H9 (cell line): ENCODE data around the gene RASSF7. TPM values are rescaled to one million over a fixed set of nuclear protein-coding genes. Genes with fewer than 3 reads are reported as not detected.

ENCODE experiments used
- DNase-seq: peaks from one replicate; pipeline ENCODE4 v3.0.0-alpha.2; 2017
- H2AFZ ChIP-seq: one replicate; pipeline ENCODE4 v1.6.1; 2013; ENCODE audit warnings: mild to moderate bottlenecking, low read length, control low read depth, moderate library complexity
- H2AK5ac ChIP-seq: 2 replicates; pipeline ENCODE4 v1.6.1; 2013; ENCODE audit warnings: low read length, control low read depth, mixed read lengths; ENCODE audit not compliant: insufficient read length
- H2BK120ac ChIP-seq: one replicate; pipeline ENCODE4 v1.6.1; 2013; ENCODE audit warnings: low read depth, mild to moderate bottlenecking, low read length, control low read depth, inconsistent platforms; ENCODE audit not compliant: poor library complexity, severe bottlenecking
- H2BK12ac ChIP-seq: 2 replicates; pipeline ENCODE4 v1.6.1; 2013; ENCODE audit warnings: low read length, control low read depth, mixed read lengths, low read depth; ENCODE audit not compliant: insufficient read length
- H2BK15ac ChIP-seq: 2 replicates; pipeline ENCODE4 v1.6.1; 2013; ENCODE audit warnings: low read depth, low read length, control low read depth
- H2BK20ac ChIP-seq: one replicate; pipeline ENCODE4 v1.6.1; 2013; ENCODE audit warnings: low read depth, mild to moderate bottlenecking, low read length, control low read depth, inconsistent platforms; ENCODE audit not compliant: poor library complexity, severe bottlenecking
- H2BK5ac ChIP-seq: 2 replicates; pipeline ENCODE4 v1.6.1; 2013; ENCODE audit warnings: low read length, control low read depth, mixed read lengths; ENCODE audit not compliant: insufficient read length
- H3K14ac ChIP-seq: 2 replicates; pipeline ENCODE4 v1.6.1; 2013; ENCODE audit warnings: low read length, control low read depth; ENCODE audit not compliant: insufficient read depth
- H3K18ac ChIP-seq: 2 replicates; pipeline ENCODE4 v1.6.1; 2013; ENCODE audit warnings: low read depth, mild to moderate bottlenecking, mixed read lengths, low read length, control low read depth; ENCODE audit not compliant: insufficient read length
- H3K23ac ChIP-seq: 2 replicates; pipeline ENCODE4 v1.6.1; 2013; ENCODE audit warnings: low read length, control low read depth, mixed read lengths, low read depth; ENCODE audit not compliant: insufficient read length
- H3K23me2 ChIP-seq: 2 replicates; pipeline ENCODE4 v1.6.1; 2013; ENCODE audit warnings: low read depth, mild to moderate bottlenecking, mixed read lengths, low read length, control low read depth; ENCODE audit not compliant: insufficient read length, poor library complexity, severe bottlenecking
- H3K27ac ChIP-seq: 2 replicates; pipeline ENCODE4 v1.5.1; 2013; ENCODE audit warnings: low read length, control low read depth, mixed read lengths, low read depth; ENCODE audit not compliant: insufficient read length
- H3K27me3 ChIP-seq: 2 replicates; pipeline ENCODE4 v1.6.1; 2013; ENCODE audit warnings: low read length, control low read depth, inconsistent platforms; ENCODE audit not compliant: insufficient read depth
- H3K4ac ChIP-seq: 2 replicates; pipeline ENCODE4 v1.6.1; 2013; ENCODE audit warnings: low read depth, mild to moderate bottlenecking, control low read depth, inconsistent platforms, low read length, moderate library complexity
- H3K4me1 ChIP-seq: 2 replicates; pipeline ENCODE4 v1.6.1; 2013; ENCODE audit warnings: low read length, control low read depth, inconsistent platforms; ENCODE audit not compliant: insufficient read depth
- H3K4me2 ChIP-seq: 2 replicates; pipeline ENCODE4 v1.6.1; 2013; ENCODE audit warnings: low read length, control low read depth, mixed read lengths; ENCODE audit not compliant: insufficient read length, insufficient read depth
- H3K56ac ChIP-seq: 2 replicates; pipeline ENCODE4 v1.6.1; 2013; ENCODE audit warnings: low read depth, mild to moderate bottlenecking, mixed read lengths, low read length, control low read depth; ENCODE audit not compliant: insufficient read length
- H3K79me1 ChIP-seq: 2 replicates; pipeline ENCODE4 v1.6.1; 2013; ENCODE audit warnings: low read depth, mild to moderate bottlenecking, moderate library complexity, low read length, control low read depth, inconsistent platforms; ENCODE audit not compliant: insufficient read depth, poor library complexity, severe bottlenecking
- H3K79me2 ChIP-seq: 2 replicates; pipeline ENCODE4 v1.6.1; 2013; ENCODE audit warnings: low read length, control low read depth, inconsistent platforms; ENCODE audit not compliant: insufficient read depth
- H3K9ac ChIP-seq: 2 replicates; pipeline ENCODE4 v1.6.1; 2013; ENCODE audit warnings: low read length, control low read depth, mixed read lengths; ENCODE audit not compliant: insufficient read length; ENCODE audit errors: extremely low read depth
- H3K9me3 ChIP-seq: one replicate; pipeline ENCODE4 v1.6.1; 2013; ENCODE audit warnings: low read depth, low read length, inconsistent platforms; ENCODE audit not compliant: control insufficient read depth
- H3T11ph ChIP-seq: one replicate; pipeline ENCODE4 v1.6.1; 2013; ENCODE audit warnings: mild to moderate bottlenecking, low read length, control low read depth, inconsistent platforms
- H4K20me1 ChIP-seq: one replicate; pipeline ENCODE4 v1.6.1; 2013; ENCODE audit not compliant: control insufficient read depth, insufficient read length, insufficient read depth
- H4K5ac ChIP-seq: 2 replicates; pipeline ENCODE4 v1.6.1; 2013; ENCODE audit warnings: low read depth, mild to moderate bottlenecking, mixed read lengths, low read length, control low read depth; ENCODE audit not compliant: insufficient read length
- H4K8ac ChIP-seq: replicated peaks from 2 replicates; pipeline ENCODE4 v1.6.1; 2013; ENCODE audit warnings: low read length, control low read depth, mixed read lengths, low read depth; ENCODE audit not compliant: insufficient read length
- H4K91ac ChIP-seq: 2 replicates; pipeline ENCODE4 v1.6.1; 2013; ENCODE audit warnings: low read depth, mild to moderate bottlenecking, moderate library complexity, mixed read lengths, low read length, control low read depth; ENCODE audit not compliant: insufficient read length
- H3K27ac Mint-ChIP-seq, 3 experiments: 2 replicates in 2 of 3; 3 replicates in 1 of 3; pipeline ENCODE4 v1.8.0; 2020 to 2021; ENCODE audit warnings: mixed read lengths in 3 of 3, mild to moderate bottlenecking in 1 of 3, moderate library complexity in 1 of 3
- H3K27me3 Mint-ChIP-seq: 2 replicates; pipeline ENCODE4 v1.8.0; 2021; ENCODE audit warnings: low read depth, mild to moderate bottlenecking, moderate library complexity, mixed read lengths
- H3K36me3 Mint-ChIP-seq, 3 experiments: 2 replicates in 2 of 3; 3 replicates in 1 of 3; pipeline ENCODE4 v1.8.0; 2020 to 2021; ENCODE audit warnings: low read depth in 3 of 3, mixed read lengths in 3 of 3; ENCODE audit not compliant: insufficient read depth in 1 of 3
- H3K4me1 Mint-ChIP-seq, 2 experiments: 2 replicates each; pipeline ENCODE4 v1.8.0; 2020; ENCODE audit warnings: mixed read lengths in 2 of 2
- H3K4me3 Mint-ChIP-seq, 2 experiments: 2 replicates in 1 of 2; 3 replicates in 1 of 2; pipeline ENCODE4 v1.8.0; 2020 to 2021; ENCODE audit warnings: mild to moderate bottlenecking in 2 of 2, mixed read lengths in 2 of 2, moderate library complexity in 1 of 2
- H3K9me3 Mint-ChIP-seq, 2 experiments: 2 replicates in 1 of 2; 3 replicates in 1 of 2; pipeline ENCODE4 v1.8.0; 2020; ENCODE audit warnings: mild to moderate bottlenecking in 2 of 2, mixed read lengths in 2 of 2, moderate library complexity in 1 of 2
- WGBS: extraction: QIAGEN DNeasy Blood & Tissue Kit; methylation state at CpG from one replicate; pipeline ENCODE4 v1.1.7; 2013; ENCODE audit warnings: missing lambda C conversion rate, low lambda C conversion rate, mixed read lengths; ENCODE audit not compliant: insufficient read length; ENCODE audit errors: extremely low coverage; 5-methylcytosine and 5-hydroxymethylcytosine counted together
- total RNA-seq: library from RNA; stranded (reverse); gene quantifications from 2 replicates; pipeline ENCODE4 v1.2.1, GENCODE V29; 2021
- TF ChIP-seq, protein P1 (sequence below): fragments of 200-600 bp; sonication (generic); conservative IDR thresholded peaks from 3 replicates; pipeline ENCODE4 v1.8.0; 2021; ENCODE audit warnings: antibody characterized with exemption, mild to moderate bottlenecking

Gene RASSF7
- total RNA-seq, 1 experiment from 2014 or later: 26.3 TPM

DNA sequence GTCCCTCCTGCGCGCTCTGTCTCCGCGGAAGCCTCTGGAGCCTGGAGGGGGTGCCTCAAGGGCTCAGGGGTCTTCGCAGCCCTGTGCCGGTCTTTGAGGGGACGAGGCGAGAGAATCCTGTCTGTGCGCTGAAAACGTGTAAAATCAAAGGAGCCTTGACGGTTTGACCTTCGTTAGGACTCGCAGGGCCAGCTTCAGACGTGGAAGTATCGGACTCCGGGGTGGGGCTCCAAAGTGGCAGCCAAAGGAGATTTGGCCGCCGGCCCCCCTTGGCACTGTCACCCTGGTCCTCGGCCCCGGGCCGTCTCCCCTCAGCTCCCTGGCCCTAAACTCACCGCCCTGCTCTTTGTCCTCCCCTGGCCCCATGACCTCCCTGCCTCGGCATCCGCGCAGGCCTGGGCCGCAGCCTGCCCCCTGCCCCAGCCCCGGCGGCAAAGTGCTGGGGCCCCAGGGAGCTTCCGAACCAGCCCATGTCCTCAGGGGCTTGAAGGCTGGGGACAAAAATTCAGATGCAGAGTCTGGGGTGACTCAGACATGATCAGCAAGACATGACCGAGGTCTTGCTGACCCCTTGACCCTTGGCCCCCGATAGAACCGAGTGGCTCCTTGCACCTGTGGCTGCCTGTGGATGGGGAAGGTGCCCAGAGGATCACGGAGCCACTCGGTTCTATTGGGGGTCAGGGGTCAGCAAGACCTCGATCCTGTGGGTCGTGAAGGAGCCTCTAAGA is 8.6 kb downstream of the RASSF7 start:
- Histone ChIP-seq H3K14ac (no peak overlapping the region; the same call in 1 of the 2 replicates), H2BK15ac (no peak overlapping the region), H3K4me1 (no peaks in the 10 kb centered on the region), H2AFZ (no peak overlapping the region), H2BK20ac (no peak overlapping the region), H2BK5ac (no peak overlapping the region), H3K56ac (no peak overlapping the region), H2AK5ac (no peak overlapping the region), H3K79me1 (no peaks in the 10 kb centered on the region), H4K8ac (no peak overlapping the region), H3T11ph (no peak overlapping the region), H4K20me1 (no peaks in the 10 kb centered on the region), H3K9me3 (no peaks in the 10 kb centered on the region), H3K18ac (no peak overlapping the region), H3K27me3 (no peaks in the 10 kb centered on the region), H3K79me2 (no peaks in the 10 kb centered on the region), H2BK120ac (no peak overlapping the region), H3K4me2 (peak overlapping the region; percentile 22), H3K27ac (no peak overlapping the region), H2BK12ac (no peak overlapping the region), H3K4ac (no peak overlapping the region), H4K91ac (no peak overlapping the region), H3K23me2 (peaks cover 8% of the 10 kb centered on the region), H4K5ac (no peak overlapping the region), H3K9ac (no peak overlapping the region), H3K23ac (no peak overlapping the region)
- TF ChIP-seq, protein P1, sequence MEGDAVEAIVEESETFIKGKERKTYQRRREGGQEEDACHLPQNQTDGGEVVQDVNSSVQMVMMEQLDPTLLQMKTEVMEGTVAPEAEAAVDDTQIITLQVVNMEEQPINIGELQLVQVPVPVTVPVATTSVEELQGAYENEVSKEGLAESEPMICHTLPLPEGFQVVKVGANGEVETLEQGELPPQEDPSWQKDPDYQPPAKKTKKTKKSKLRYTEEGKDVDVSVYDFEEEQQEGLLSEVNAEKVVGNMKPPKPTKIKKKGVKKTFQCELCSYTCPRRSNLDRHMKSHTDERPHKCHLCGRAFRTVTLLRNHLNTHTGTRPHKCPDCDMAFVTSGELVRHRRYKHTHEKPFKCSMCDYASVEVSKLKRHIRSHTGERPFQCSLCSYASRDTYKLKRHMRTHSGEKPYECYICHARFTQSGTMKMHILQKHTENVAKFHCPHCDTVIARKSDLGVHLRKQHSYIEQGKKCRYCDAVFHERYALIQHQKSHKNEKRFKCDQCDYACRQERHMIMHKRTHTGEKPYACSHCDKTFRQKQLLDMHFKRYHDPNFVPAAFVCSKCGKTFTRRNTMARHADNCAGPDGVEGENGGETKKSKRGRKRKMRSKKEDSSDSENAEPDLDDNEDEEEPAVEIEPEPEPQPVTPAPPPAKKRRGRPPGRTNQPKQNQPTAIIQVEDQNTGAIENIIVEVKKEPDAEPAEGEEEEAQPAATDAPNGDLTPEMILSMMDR: no peak
- DNase-seq: no peak
- Mint-ChIP-seq H3K9me3 (0 out of 5 replicates have a peak, but pooled peaks cover 0 to 2% of the 10 kb centered on the region in 2 experiments), H3K27me3 (peaks cover 6% of the 10 kb centered on the region), H3K36me3 (peaks cover 0 to 3% (median 0%) of the 10 kb centered on the region in 3 experiments; a peak in 3 of 7 replicates), H3K27ac (0 out of 7 replicates have a peak overlapping the region, but pooled peaks of 1 of the 3 experiments have one; percentile 57), H3K4me1 (peaks cover 28 to 34% of the 10 kb centered on the region in 2 experiments), H3K4me3 (peak overlapping the region; percentile 69 to 77)
- no CpG with 5 or more reads among the region's 36 CpGs for WGBS
